HPDE6-E6E7 (cell line): ENCODE measurements around the gene FRMD5.
A peak's percentile ranks its signal among the peaks of the same experiment; 100 is the strongest.

Experiments used
- DNase-seq: peaks from one replicate; pipeline ENCODE4 v3.0.0; 2011; ENCODE audit warnings: missing footprints; ENCODE audit errors: extremely low spot score

Gene FRMD5

DNA sequence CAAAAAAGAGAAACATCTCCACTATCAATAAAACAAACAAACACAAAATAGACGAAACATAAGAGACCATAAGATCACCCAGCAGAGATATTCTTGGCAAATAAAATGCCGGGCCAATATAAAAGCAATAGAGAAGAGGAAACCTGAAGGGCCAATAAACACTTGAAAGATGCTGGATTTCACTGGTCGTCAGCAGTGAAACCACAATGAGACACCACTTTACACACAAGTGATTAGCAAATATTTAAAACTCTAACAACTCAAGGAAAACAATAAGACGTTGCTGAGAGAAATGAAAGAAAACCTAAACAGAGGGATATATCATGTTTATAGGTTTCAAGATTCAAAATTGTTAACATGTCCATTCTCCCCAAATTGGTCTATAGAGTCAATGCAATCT, 219.7 kb downstream of the FRMD5 start:
- no peak for DNase-seq

DNA sequence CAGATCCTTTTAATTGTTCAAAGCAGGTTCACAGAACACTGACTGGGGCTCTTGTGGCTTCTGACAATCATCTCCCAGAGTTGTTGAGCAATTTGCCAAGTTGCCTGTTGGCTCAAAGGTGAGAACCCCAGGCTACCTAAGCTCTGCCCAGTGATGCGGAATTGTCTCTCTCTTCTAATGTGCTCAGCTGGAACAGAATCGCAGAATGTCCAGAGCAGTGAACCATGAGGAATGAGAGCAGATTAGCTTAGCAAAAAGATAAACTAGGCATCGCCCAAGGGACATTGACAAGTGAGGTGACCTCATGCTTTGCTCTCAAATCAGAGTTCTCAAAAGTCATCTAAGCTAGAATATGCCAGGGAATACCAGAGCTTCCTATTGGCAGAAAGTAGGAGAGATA, 220.2 kb downstream of the FRMD5 start:
- no peak for DNase-seq

GRCh38 chr15:43969802-43970375, 225.2 kb downstream of the FRMD5 start:
- DNase-seq = no peak

- DNase-seq = no peak
Observed at GRCh38 chr15:43968551-43968950, 226.5 kb downstream of the FRMD5 start.

GRCh38 chr15:43966646-43967045, 228.4 kb downstream of the FRMD5 start:
- no peak for DNase-seq

DNA sequence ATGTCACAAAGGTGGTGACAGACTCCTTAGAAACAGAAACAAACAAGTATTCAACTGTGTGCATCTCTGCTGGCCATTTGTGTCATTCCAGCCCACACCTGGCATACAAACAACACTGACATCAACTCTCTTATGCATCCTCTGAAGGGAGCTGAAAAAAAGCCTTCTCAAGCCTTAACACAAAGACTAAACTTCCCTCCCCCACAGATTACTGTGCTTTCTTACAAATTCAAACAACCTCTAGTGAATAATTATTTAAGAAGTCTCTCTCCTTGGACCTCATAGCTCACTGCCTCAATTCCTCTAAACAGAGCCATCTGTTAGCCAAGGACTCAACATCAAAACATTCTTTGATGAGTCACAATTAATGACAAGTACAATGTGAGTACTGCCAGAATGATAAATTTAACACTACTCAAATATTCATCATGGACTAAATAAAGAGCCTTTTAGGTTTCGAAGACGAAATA, 236.2 kb downstream of the FRMD5 start:
- no peak for DNase-seq

- DNase-seq = no peak
Observed at GRCh38 chr15:43957724-43958123, 237.3 kb downstream of the FRMD5 start.

GRCh38 chr15:43955140-43955539, 239.9 kb downstream of the FRMD5 start:
- no peak for DNase-seq

- DNase-seq = no peak
Observed at GRCh38 chr15:43954181-43954621, 240.9 kb downstream of the FRMD5 start.

- no peak for DNase-seq
Observed at GRCh38 chr15:43953402-43953801, 241.7 kb downstream of the FRMD5 start.

DNA sequence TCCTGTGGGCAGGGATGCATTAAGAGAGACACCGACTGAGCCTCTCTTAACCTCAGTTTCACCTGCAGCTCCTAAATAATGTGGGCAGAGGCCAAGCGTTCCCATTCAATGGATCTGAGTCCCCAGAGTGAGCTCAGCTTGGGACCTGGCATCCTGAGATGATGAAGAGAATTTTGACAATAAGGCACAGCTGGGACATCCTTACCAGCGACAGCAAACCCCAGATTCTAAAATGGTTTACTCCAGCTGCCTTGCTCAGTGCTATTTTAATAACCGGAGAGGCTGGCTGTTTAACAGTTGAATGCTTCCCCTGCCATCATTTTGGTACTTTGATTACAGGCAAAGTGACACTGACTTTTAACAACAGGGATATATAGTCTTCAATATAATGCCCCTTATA, 244.5 kb downstream of the FRMD5 start:
- DNase-seq = no peak

DNA sequence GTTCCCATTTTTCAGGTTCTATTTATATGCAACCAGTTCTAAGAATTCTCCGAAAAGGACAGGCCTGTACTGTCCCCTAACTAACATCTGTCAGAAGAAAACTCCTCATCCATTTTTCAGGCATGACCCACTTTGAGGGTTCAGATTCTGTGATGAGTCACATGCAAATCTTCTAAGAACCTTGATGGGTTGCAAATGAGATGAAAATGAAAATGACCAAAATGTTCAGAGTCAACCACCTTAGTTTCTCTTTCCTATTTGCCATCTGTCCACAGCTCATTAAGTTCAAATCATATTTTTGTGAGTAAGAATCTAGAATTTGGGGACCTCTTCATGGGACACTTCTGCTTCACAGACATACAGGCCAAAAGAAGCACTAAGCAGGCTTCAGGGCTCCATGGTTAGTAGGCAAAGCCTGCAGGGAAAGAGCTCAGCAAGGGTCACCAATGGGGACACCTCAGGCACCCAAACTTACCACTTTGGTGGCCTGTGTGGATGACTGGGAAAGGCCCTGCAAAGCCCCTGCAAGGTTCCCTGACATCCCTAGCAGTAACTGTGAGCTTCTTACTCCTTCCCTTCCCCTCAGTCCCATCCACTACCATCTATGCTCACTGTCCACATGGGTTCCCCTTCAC, 246.3 kb downstream of the FRMD5 start:
- DNase-seq = no peak

- no peak for DNase-seq
Observed at GRCh38 chr15:43943511-43943910, 251.6 kb downstream of the FRMD5 start.

DNA sequence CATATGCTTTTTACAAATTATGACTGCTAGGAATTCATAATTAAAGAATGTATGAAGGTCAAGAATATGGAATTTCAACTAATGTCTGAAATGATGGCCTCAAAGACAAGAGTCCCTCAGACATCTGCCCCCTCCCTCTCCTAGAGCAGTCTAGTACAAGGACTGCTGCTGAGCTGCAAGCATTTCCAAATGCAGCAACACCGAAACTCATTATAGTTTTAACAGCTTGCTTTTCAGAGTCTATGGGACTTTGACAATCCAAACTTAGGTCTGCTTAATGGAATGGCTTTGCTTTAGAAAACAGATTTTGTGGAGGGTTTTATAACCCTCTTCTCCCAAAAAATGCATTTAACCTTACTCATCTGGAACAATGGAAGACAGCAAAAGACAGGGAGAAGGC, 252.9 kb downstream of the FRMD5 start:
- no peak for DNase-seq

DNA sequence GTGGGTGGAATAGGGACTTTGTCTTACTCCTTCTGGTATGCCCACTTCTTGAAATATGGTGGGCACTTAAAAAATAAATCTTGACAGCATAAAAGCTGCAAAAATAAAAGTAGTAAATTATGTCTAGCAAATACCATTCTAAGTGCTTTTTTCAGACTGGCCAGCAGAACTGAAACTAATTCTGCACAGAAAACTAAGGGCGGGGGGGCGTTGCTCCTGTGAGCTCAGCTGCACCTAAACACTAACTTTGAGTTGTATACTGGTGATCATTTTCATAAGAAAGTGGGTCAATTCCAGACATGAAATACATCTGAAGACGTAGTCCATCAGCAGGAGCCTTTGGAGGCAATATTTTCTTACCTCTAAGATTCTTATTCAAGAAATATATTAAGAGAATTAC, 253.5 kb downstream of the FRMD5 start:
- no peak for DNase-seq

GRCh38 chr15:43941071-43941470, 254.0 kb downstream of the FRMD5 start:
- no peak for DNase-seq

DNA sequence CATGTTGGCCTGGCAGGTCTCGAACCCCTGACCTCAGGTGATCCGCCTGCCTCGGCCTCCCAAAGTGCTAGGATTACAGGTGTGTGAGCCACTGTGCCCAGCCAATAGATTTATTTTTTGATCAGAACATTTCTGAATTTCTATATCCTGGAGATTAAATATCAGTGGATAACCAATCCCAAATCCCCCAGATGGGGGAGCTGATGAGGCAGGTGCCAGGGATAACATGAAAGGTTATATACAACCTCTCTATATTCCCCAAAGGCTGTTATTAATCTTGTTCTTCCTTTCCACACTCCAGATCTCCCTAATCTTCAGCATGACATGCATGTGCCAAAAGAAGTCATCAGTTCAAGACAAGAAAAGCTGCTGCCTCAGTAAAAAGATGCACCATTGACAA, 256.0 kb downstream of the FRMD5 start:
- peak; percentile 27 for DNase-seq

- no peak for DNase-seq
Observed at GRCh38 chr15:43934480-43934879, 260.6 kb downstream of the FRMD5 start.

DNA sequence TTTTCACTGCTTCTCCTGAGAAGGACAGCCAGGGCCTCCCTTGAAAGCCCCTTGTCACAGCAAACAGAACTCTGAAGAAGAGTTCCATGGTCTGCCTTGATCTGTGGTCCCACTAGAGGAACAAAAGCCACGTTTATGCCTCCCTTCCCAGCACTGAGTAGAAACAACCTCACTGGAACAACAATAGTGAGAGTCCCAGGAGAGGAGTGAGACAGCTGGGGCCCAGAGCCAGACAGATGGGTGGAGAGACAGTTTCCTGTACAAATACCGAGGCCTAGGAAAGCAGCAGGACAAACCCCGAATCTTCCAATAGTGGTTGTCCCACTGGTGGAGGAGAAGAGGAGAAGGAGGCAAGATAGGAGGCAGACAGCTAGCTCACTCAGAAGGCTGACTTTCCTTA, 262.2 kb downstream of the FRMD5 start:
- DNase-seq = no peak

GRCh38 chr15:43931790-43932435, 263.2 kb downstream of the FRMD5 start:
- no peak for DNase-seq

- no peak for DNase-seq
Observed at GRCh38 chr15:43931119-43931518, 264.0 kb downstream of the FRMD5 start.

GRCh38 chr15:43930556-43930955, 264.5 kb downstream of the FRMD5 start:
- DNase-seq = no peak

- DNase-seq = no peak
Observed at GRCh38 chr15:43930079-43930478, 265.0 kb downstream of the FRMD5 start.
